HG03064 (cell line): Measurements from ENCODE around the gene SNAI1.

Experiments used
- ATAC-seq: cut with Tn5 transposase; IDR thresholded peaks from one replicate; pipeline ENCODE4 v1.9.1; 2021; ENCODE audit warnings: low read depth; ENCODE audit not compliant: unreplicated experiment

The SNAI1 gene

DNA sequence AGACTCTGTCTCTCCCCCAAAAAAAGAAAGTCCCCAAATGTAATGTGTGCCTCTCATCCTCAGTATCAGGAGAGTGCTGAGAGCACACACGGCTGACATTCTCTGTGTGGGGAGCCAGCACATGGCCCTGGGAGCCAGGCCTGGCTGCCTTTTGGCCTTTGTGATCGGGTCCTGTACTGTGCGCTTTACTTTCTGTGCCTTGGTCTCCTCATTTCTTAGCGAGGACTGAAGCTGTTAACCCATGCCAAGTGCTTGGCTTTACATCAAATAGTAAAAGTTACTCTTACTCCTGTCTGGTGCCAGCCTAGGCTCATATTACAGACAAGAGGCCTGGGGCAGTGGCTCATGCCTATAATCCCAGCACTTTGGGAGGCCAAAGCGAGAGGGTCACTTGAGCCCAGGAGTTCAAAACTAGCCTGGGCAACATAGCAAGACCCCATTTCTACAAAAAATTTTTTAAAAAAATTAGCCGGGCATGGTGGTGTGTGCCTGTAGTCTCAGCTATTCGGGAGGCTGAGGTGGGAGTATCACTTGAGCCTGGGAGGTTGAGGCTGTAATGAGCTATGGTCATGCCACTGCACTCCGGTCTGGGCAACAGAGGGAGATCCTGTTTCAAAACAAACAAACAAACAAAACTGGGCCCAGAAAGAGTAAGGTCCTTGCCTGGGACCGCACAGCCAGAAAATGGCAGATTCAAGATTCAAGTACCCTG lies 50.3 kb downstream of the SNAI1 start:
- no peak for ATAC-seq

DNA sequence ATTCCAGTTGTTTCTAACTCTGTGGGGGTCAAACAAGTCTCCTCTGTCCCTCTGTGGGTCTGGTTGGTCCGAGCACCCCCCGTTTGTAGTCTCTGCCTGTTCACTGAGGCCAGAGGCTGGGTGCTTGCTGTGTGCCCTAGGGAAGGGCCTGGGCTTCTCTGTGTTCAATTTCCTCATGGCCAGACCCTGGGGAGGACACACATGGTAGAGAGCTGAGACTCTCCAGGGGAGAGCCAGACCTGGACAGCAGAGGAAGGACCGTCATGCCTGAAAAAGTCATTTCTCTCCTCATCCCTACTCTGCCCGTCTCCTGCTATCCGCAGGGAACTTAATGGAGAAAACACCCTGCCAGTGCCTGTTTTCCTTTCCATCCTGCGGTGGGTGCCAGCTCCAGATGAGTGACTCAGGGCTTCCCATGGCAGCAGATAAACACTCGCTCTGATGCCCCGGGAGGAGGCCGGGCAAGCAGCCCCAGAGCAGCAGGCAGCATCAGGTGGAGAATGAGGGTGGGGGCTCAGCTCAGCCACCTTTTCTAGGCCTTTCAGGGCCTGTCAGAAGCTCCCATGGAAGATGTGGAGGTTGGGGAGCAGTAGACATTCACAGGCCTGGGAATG lies 51.9 kb downstream of the SNAI1 start:
- no peak for ATAC-seq

DNA sequence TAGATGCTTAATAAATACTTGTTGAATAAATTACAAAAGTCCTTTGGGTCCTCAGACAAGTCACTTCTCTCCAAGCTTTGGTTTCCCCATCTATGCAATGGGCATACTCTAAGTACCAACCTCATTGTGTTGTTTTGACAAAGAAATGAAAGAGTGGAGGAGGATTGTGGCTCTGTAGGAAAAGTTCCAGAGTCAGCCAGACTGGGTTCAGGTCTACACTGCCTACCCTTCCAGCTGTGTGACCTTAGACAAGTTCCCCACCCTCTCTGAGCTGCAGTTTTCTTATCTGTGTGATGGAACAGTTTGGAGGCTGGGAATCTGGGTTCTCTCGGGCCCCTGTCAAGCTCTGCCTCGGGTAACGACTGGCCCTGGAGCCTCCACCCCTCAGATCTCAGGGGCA lies 53.9 kb downstream of the SNAI1 start:
- no peak for ATAC-seq

DNA sequence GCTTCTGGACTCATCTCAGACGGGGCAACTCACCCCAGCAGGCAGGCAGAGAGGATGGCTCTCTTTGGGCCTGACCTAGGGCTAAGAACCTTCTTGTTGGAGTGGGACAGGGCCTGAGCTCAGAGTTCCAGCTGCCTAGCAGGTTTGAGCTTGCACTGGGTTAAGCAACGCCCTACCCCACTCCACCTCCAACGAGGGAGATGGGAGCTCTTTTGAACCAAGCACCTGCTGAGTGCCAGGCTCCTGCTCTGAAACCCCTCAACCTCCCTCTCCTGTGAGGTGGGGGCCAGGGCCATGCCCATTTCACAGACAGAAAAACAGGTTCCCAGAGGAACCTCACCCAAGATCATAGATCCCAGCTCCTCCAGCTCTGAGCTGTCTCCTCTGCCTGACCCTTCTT lies 54.3 kb downstream of the SNAI1 start:
- ATAC-seq, result no peak

DNA sequence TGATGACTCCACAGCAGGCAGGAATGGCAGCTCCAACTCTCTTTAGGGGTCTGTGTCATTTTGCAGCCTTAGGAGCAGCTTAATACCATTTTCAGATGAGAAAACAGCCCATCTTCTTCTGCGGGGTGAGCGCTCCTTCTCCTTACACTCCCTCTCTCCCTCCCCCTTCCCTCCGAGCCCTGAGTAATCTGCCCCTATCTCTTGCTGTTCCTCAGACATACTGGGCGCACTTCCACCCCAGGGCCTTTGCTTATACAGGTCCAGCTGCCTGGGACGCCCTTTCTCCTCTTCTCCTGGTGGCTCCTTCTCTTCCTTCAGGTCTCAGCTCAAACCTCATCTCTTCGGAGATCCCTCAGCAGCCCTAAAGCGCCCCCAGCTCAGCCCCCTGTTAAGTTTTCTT lies 54.8 kb downstream of the SNAI1 start:
- ATAC-seq, result no peak

DNA sequence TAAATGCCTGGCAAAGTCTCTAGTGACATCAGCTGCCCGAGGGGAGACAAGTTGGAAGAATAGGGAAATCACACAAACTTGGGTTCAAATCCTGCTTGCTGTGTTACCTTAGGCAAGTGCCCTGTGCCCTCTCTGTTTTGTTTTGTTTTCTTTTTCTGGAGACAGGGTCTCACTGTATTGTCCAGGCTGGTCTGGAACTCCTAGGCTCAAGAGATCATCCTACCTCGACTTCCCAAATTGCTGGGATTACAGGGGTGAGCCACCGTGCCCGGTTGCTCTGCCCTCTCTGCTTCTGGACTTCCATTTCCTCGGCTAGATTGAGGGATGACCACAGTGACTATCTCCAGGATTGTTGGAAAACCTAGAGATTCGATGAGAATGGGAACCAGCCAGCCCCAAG lies 55.4 kb downstream of the SNAI1 start:
- no peak for ATAC-seq
